ENCODE data around the gene UMAD1. TPM values are rescaled to one million over a fixed set of nuclear protein-coding genes. Genes with fewer than 3 reads are reported as not detected.

UMAD1 gene
- total RNA-seq, 4 donors from 2014 or later = 15.2 to 28.2 (median 18.7) TPM

DNA sequence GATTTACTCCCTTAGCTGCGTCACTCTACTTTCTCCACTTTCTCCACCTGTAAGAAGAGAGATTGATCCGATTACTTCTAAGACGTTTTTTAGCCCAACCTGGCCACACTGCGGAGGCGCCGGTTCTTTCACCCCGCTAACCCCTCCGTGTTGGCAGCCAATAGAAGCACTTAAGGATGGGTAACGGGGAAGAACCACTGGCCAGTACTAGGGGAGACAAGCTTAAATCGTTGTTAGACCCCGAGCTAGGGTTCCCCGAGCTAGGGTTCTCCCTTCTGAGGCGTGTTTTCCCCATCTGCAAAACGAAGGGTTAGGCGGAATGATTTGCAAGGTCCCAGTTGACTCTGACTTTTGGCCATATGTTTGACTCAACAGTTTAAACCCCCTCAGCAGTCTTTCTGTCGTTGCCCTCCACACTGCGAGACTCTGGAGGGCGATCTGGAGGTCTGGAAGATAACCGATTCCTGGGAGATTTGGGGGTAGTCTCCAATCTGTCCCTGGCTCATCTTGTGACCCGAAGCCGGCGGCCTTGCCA is 644 bp downstream of the UMAD1 start:
- H3K4me3 ChIP-seq = peak overlapping the region; percentile 70 to 93 (median 82)
- H3K27ac ChIP-seq = peak overlapping the region; percentile 83 to 97 (median 88)
- peak in 1 of 3 donors; percentile 20 for DNase-seq
- no peaks in the 10 kb centered on the region for H3K27me3 ChIP-seq
- H3K9me3 ChIP-seq = no peaks in the 10 kb centered on the region
- peaks cover 0 to 16% (median 7%) of the 10 kb centered on the region in 4 donors for H3K4me1 ChIP-seq
- no peak for TF ChIP-seq POLR2A (IDR thresholded peaks at IDR 0.05)
- TF ChIP-seq CTCF (IDR thresholded peaks at IDR 0.05) = no peak
- H3K36me3 ChIP-seq = no peaks in the 10 kb centered on the region

DNA sequence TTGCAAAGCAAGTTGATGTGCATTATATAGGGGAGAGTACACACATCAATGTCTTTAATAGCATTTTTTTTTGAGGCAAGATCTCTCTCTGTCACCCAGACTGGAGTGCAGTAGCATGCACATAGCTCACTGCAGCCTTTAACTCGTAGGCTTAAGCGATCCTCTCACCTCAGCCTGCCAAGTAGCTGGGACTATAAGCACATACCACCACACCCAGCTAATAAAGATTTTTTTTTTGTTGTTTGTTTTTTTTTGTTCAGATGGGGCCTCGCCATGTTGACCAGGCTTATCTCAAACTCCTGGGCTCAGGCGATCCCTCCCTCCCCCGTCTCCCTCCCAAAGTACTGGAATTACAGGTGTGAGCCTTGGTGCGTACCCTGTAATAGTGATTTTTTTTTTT is 1.5 kb downstream of the UMAD1 start:
- TF ChIP-seq CTCF (IDR thresholded peaks at IDR 0.05) = no peak
- peak in 1 of 2 donors; percentile 35 for TF ChIP-seq POLR2A (IDR thresholded peaks at IDR 0.05)
- Histone ChIP-seq H3K27ac (peak overlapping the region in 1 of 4 donors; percentile 97), H3K4me1 (peaks cover 0 to 16% (median 7%) of the 10 kb centered on the region in 4 donors), H3K9me3 (no peaks in the 10 kb centered on the region), H3K27me3 (no peaks in the 10 kb centered on the region), H3K36me3 (no peaks in the 10 kb centered on the region), H3K4me3 (peak overlapping the region in 2 of 4 donors; percentile 85 to 93)
- DNase-seq = peak in 1 of 3 donors; percentile 49

DNA sequence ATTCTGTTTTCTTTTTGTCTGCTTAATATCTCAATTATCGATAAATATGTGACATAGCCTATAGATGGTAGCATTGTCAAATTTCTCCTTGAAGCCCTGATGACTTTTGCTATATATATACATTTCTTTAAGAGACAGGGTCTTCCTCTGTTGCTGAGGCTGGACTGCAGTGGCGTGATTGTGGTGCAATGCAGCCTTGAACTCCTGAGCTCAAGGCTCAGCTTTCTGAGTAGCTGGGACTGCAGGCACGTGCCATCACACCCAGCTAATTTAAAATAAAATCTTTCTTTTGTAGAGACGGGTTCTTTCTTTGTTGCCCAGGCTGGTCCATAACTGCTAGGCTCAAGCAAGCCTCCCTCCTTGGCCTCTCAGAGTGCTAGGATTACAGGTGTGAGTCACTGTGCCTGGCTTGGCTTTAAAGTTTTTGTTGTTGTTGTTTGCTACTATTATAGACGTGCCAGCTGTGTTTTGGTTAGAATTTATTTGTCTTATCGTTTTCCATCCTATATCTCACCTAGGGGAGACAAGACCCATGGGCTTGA is 7.0 kb downstream of the UMAD1 start:
- no peaks in the 10 kb centered on the region for H3K9me3 ChIP-seq
- H3K27me3 ChIP-seq = no peaks in the 10 kb centered on the region
- no peaks in the 10 kb centered on the region for H3K36me3 ChIP-seq
- H3K27ac ChIP-seq = no peak overlapping the region
- no peak for DNase-seq
- no peak overlapping the region for H3K4me3 ChIP-seq
- TF ChIP-seq CTCF (IDR thresholded peaks at IDR 0.05) = no peak
- no peak for TF ChIP-seq POLR2A (IDR thresholded peaks at IDR 0.05)
- H3K4me1 ChIP-seq = no peaks in the 10 kb centered on the region

DNA sequence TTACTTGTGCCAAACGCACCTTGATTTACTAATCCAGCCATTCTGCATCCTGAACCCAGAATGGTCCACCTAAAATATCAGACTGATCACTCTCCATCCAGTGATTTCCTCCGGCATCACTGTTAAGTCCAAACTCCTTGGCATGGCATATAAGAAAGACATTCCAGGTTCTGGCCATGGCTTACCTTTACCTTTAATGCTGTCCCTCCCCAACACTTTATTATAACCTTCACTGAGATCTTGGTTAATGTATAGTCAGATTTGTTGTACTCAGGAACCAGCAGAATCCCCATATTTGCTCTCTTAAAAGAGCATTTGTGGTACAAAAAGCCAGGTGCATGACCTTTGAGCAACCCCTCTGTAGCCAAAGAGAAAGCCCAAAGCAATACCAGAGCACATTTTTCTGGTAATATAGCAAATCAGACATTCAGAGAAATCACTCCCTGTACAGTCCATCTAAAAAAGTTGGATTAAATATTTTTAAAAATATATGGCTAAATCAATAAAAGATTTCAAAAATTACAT is 10.2 kb downstream of the UMAD1 start:
- no peak overlapping the region for H3K4me3 ChIP-seq
- no peaks in the 10 kb centered on the region for H3K36me3 ChIP-seq
- no peak for DNase-seq
- no peaks in the 10 kb centered on the region for H3K27me3 ChIP-seq
- no peaks in the 10 kb centered on the region for H3K4me1 ChIP-seq
- no peak overlapping the region for H3K27ac ChIP-seq
- TF ChIP-seq CTCF (IDR thresholded peaks at IDR 0.05) = no peak
- no peak for TF ChIP-seq POLR2A (IDR thresholded peaks at IDR 0.05)
- H3K9me3 ChIP-seq = no peaks in the 10 kb centered on the region

GRCh38 chr7:7651479-7651878 is 10.9 kb downstream of the UMAD1 start:
- Histone ChIP-seq H3K4me1 (no peaks in the 10 kb centered on the region), H3K4me3 (no peak overlapping the region), H3K27me3 (no peaks in the 10 kb centered on the region), H3K27ac (no peak overlapping the region), H3K36me3 (no peaks in the 10 kb centered on the region), H3K9me3 (no peaks in the 10 kb centered on the region)
- TF ChIP-seq CTCF (IDR thresholded peaks at IDR 0.05) (no peak), POLR2A (IDR thresholded peaks at IDR 0.05) (no peak)
- no peak for DNase-seq

All from Peyer's patch (tissue), 4 donors.